Keratinocyte (primary cell): ENCODE data around the gene SLC1A2.

Experiments used
- CTCF ChIP-seq, 3 experiments: IDR thresholded peaks in 1 of 3; conservative IDR thresholded peaks in 1 of 3; optimal IDR thresholded peaks in 1 of 3; 2 replicates in 2 of 3; 3 replicates in 1 of 3; pipeline versions ENCODE3 to v1.5.1; 2011; ENCODE audit warnings: low read length in 3 of 3, mild to moderate bottlenecking in 3 of 3, moderate library complexity in 2 of 3, control low read depth in 1 of 3, inconsistent platforms in 1 of 3; ENCODE audit not compliant: insufficient read depth in 2 of 3; ENCODE audit errors: extremely low read depth in 1 of 3
- EZH2 ChIP-seq: IDR thresholded peaks from one replicate; pipeline ENCODE4 v1.6.1; 2012; ENCODE audit warnings: inconsistent platforms, mild to moderate bottlenecking, low read length, moderate library complexity

GRCh38 chr11:35241083-35241482 lies 178.3 kb downstream of the SLC1A2 start:
- TF ChIP-seq CTCF (optimal IDR thresholded peaks at IDR 0.05 in 1 of 3, IDR thresholded peaks at IDR 0.05 in 1 of 3, conservative IDR thresholded peaks at IDR 0.05 in 1 of 3; ENCODE audit: extremely low read depth in 1 of 3, insufficient read depth in 2 of 3, low read length in 3 of 3) (no peak), EZH2 (no peak)
